Measurements from ENCODE around the gene CFAP68. TPM values are rescaled to one million over a fixed set of nuclear protein-coding genes. Genes with fewer than 3 reads are reported as not detected.

CFAP68 gene
- total and polyA plus RNA-seq, 2 of the 8 experiments (the other 6 are each of a cell fraction or from before 2014, with no cell fraction given), result 21.4 to 43.1 TPM

DNA sequence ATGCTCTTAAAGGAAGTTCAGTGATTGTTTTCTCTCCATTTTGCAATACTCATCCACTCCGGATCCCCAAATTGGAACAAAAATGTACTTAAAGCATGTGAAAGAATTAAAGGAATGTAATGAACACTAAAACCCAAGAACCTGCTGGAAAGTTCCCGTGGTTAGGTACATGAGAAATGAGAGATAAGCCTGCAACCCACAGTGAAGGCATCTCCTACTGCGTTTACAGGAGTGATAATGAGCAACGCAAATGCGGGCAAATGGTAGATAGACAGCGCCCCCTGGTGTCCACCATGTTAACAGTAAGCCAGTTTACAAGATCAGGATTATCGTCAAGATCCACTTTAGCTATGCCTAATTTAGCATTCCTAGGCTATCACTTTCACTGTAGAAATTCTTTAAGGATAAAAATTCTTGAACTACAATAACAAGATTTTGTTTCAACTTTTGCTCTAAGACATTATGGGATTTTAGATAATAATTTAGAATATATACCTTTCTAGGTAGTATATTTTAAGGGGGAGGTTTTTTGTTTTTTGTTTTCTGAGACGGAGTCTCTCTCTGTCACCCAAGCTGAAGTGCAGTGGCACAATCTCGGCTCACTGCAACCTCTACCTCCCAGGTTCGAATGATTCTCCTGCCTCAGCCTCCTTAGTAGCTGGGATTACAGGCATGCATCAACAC is 37.8 kb upstream of the CFAP68 start (continued):
- TF ChIP-seq, protein P1, sequence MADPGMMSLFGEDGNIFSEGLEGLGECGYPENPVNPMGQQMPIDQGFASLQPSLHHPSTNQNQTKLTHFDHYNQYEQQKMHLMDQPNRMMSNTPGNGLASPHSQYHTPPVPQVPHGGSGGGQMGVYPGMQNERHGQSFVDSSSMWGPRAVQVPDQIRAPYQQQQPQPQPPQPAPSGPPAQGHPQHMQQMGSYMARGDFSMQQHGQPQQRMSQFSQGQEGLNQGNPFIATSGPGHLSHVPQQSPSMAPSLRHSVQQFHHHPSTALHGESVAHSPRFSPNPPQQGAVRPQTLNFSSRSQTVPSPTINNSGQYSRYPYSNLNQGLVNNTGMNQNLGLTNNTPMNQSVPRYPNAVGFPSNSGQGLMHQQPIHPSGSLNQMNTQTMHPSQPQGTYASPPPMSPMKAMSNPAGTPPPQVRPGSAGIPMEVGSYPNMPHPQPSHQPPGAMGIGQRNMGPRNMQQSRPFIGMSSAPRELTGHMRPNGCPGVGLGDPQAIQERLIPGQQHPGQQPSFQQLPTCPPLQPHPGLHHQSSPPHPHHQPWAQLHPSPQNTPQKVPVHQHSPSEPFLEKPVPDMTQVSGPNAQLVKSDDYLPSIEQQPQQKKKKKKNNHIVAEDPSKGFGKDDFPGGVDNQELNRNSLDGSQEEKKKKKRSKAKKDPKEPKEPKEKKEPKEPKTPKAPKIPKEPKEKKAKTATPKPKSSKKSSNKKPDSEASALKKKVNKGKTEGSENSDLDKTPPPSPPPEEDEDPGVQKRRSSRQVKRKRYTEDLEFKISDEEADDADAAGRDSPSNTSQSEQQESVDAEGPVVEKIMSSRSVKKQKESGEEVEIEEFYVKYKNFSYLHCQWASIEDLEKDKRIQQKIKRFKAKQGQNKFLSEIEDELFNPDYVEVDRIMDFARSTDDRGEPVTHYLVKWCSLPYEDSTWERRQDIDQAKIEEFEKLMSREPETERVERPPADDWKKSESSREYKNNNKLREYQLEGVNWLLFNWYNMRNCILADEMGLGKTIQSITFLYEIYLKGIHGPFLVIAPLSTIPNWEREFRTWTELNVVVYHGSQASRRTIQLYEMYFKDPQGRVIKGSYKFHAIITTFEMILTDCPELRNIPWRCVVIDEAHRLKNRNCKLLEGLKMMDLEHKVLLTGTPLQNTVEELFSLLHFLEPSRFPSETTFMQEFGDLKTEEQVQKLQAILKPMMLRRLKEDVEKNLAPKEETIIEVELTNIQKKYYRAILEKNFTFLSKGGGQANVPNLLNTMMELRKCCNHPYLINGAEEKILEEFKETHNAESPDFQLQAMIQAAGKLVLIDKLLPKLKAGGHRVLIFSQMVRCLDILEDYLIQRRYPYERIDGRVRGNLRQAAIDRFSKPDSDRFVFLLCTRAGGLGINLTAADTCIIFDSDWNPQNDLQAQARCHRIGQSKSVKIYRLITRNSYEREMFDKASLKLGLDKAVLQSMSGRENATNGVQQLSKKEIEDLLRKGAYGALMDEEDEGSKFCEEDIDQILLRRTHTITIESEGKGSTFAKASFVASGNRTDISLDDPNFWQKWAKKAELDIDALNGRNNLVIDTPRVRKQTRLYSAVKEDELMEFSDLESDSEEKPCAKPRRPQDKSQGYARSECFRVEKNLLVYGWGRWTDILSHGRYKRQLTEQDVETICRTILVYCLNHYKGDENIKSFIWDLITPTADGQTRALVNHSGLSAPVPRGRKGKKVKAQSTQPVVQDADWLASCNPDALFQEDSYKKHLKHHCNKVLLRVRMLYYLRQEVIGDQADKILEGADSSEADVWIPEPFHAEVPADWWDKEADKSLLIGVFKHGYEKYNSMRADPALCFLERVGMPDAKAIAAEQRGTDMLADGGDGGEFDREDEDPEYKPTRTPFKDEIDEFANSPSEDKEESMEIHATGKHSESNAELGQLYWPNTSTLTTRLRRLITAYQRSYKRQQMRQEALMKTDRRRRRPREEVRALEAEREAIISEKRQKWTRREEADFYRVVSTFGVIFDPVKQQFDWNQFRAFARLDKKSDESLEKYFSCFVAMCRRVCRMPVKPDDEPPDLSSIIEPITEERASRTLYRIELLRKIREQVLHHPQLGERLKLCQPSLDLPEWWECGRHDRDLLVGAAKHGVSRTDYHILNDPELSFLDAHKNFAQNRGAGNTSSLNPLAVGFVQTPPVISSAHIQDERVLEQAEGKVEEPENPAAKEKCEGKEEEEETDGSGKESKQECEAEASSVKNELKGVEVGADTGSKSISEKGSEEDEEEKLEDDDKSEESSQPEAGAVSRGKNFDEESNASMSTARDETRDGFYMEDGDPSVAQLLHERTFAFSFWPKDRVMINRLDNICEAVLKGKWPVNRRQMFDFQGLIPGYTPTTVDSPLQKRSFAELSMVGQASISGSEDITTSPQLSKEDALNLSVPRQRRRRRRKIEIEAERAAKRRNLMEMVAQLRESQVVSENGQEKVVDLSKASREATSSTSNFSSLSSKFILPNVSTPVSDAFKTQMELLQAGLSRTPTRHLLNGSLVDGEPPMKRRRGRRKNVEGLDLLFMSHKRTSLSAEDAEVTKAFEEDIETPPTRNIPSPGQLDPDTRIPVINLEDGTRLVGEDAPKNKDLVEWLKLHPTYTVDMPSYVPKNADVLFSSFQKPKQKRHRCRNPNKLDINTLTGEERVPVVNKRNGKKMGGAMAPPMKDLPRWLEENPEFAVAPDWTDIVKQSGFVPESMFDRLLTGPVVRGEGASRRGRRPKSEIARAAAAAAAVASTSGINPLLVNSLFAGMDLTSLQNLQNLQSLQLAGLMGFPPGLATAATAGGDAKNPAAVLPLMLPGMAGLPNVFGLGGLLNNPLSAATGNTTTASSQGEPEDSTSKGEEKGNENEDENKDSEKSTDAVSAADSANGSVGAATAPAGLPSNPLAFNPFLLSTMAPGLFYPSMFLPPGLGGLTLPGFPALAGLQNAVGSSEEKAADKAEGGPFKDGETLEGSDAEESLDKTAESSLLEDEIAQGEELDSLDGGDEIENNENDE (IDR thresholded peaks at IDR 0.05; ENCODE audit: insufficient replicate concordance, low read length), result no peak
- TF ChIP-seq BCL11A (IDR thresholded peaks at IDR 0.05; ENCODE audit: low read depth in 2 of 2, low read length in 2 of 2), result no peak
- TF ChIP-seq BACH1 (IDR thresholded peaks at IDR 0.05; ENCODE audit: low read length), result no peak
- no peak for TF ChIP-seq SIX5 (IDR thresholded peaks at IDR 0.05; ENCODE audit: low read depth, low read length)
- TF ChIP-seq FOSL1 (IDR thresholded peaks at IDR 0.05; ENCODE audit: insufficient read depth, low read depth, low read length), result no peak
- TF ChIP-seq TEAD4 (IDR thresholded peaks at IDR 0.05; ENCODE audit: low read depth, low read length), result no peak
- TF ChIP-seq TCF12 (IDR thresholded peaks at IDR 0.05; ENCODE audit: low read depth, low read length), result no peak
- TF ChIP-seq TBP (IDR thresholded peaks at IDR 0.05; ENCODE audit: low read depth, low read length), result no peak
- no peak for TF ChIP-seq TAF1 (IDR thresholded peaks at IDR 0.05; ENCODE audit: low read depth, low read length)
- TF ChIP-seq TAF7 (optimal IDR thresholded peaks at IDR 0.05; ENCODE audit: borderline replicate concordance, low read depth, low read length), result no peak
- TF ChIP-seq CREB1 (IDR thresholded peaks at IDR 0.05), result 0 out of 2 replicates have a peak, but pooled peaks have one; percentile 20
- TF ChIP-seq YY1 (IDR thresholded peaks at IDR 0.05; ENCODE audit: low read depth, low read length), result peak; percentile 31; the same call in 1 of the 2 replicates
